ENCODE data around the gene TSC22D3. TPM values are rescaled to one million over a fixed set of nuclear protein-coding genes. Genes with fewer than 3 reads are reported as not detected.

The TSC22D3 gene
- total RNA-seq, 4 donors from 2014 or later = 473 to 982 (median 684) TPM

DNA sequence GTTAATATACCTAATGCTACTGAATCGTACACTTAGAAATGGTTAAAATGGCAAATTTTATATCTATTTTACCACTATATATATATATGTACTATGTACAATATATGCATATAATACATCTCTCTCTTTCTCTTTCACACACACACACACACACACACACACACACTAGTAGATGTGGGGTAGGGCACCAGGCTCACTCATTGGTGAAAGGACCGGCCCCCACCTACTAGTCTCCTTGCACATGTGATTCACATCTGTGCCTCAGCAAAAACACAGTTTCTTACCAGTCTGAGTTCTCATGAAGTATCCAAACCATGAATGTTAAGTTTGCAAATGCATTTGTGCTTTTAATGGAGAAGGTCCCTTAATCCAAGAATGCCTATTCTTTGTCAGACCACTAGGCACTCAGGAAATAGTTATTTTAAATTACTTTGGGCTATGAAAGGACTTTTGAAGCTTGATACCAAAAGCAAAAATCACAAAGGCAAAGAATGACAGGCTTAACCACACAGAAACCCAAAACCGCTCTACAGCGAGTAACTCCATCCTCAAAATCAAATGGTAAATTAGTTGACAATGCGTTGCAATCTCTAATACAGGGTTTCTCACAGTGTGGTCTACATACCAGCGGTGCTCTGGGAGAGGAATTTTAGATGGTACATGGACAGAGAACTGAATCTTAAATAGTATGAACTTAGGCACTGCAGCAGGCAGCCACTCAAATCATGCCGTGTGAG is 5.8 kb downstream of the TSC22D3 start:
- TF ChIP-seq, protein P1, sequence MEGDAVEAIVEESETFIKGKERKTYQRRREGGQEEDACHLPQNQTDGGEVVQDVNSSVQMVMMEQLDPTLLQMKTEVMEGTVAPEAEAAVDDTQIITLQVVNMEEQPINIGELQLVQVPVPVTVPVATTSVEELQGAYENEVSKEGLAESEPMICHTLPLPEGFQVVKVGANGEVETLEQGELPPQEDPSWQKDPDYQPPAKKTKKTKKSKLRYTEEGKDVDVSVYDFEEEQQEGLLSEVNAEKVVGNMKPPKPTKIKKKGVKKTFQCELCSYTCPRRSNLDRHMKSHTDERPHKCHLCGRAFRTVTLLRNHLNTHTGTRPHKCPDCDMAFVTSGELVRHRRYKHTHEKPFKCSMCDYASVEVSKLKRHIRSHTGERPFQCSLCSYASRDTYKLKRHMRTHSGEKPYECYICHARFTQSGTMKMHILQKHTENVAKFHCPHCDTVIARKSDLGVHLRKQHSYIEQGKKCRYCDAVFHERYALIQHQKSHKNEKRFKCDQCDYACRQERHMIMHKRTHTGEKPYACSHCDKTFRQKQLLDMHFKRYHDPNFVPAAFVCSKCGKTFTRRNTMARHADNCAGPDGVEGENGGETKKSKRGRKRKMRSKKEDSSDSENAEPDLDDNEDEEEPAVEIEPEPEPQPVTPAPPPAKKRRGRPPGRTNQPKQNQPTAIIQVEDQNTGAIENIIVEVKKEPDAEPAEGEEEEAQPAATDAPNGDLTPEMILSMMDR (IDR thresholded peaks at IDR 0.05; ENCODE audit: low read depth) = no peak

GRCh38 chrX:107768051-107768450 is 7.5 kb downstream of the TSC22D3 start:
- TF ChIP-seq, protein P1 (IDR thresholded peaks at IDR 0.05; ENCODE audit: low read depth) = no peak

- TF ChIP-seq, protein P1 (IDR thresholded peaks at IDR 0.05; ENCODE audit: low read depth) = no peak
These were observed 9.0 kb downstream of the TSC22D3 start for GRCh38 chrX:107766470-107767150.

DNA sequence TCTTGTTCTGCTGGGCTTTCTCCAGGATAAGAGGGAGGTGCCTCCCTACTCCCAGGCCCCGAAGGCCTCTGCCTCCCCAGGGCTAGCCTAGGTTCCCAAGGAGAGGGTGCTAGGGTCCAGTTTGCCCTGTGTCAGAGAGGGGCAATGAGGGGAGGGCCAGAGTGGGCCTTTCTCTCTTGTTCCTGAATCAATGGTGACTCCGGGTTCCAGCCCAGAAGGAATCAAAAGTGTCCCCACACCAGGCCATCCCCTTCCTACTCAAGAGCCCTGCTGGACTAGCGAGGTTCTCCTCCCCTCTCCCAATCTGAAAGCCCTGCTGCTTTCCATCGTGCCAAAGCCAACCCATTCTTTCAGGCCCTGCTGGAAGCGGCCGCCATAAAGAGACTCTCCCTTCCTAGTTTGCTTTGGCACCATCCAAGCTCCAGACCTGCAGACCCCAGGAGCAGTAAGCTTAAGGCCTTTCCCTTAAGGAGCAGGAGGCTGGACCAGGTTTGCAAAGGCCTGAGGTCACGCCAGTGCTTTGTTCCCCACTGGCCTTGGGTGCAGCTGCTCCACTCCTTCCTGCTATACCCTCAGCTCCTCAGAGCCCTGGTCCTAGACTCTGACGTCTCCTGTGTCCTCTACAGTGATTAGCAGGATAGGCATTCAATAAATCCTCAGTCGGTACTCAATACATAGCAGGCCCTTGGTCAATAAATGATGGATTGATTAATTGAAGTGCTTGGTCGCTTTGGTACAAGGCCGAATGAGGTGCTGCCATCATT is 10.6 kb downstream of the TSC22D3 start:
- TF ChIP-seq, protein P1 (IDR thresholded peaks at IDR 0.05; ENCODE audit: low read depth) = no peak

DNA sequence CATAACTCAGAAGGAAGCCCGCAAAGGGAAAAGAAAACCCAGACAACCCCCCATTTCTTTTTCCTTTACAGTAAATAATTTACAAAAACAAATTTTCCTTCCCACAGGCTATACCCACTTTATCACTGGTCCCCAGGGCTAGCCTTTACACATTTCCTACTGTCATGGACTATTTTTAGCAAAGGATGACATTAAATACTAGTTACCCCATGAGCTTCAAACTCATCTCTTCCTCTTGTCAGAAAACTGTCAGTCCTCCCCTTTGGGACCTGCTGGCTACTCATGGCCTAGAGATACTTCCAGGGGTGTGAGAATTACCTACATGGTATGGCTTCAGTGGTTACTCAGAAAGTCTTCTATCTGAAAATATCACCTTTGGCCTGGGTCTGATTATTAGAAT is 11.9 kb downstream of the TSC22D3 start:
- TF ChIP-seq, protein P1 (IDR thresholded peaks at IDR 0.05; ENCODE audit: low read depth) = no peak

GRCh38 chrX:107760304-107761077 is 15.1 kb downstream of the TSC22D3 start:
- TF ChIP-seq, protein P1 (IDR thresholded peaks at IDR 0.05; ENCODE audit: low read depth) = no peak

Data from subcutaneous adipose tissue (tissue), 4 donors.